Lower leg skin (tissue), 4 donors: ENCODE data around the gene ZNF541. TPM values are rescaled to one million over a fixed set of nuclear protein-coding genes. Genes with fewer than 3 reads are reported as not detected.
A peak's percentile ranks its signal among the peaks of the same experiment; 100 is the strongest.

Source experiments
- DNase-seq, 2 donors: peaks; one replicate each; pipeline ENCODE4 v3.0.0-alpha.2; 2019; ENCODE audit warnings: low spot score in 2 of 2
- H3K4me3 ChIP-seq: fragments of 200-600 bp; sonication (generic); 2 replicates; pipeline ENCODE4 v1.5.1; 2017; ENCODE audit warnings: mild to moderate bottlenecking, low read depth; ENCODE audit not compliant: poor library complexity, severe bottlenecking
- POLR2A ChIP-seq, 2 donors: fragments of 450-650 bp; IDR thresholded peaks; one replicate each; pipeline ENCODE4 v1.6.1; 2016 to 2017; ENCODE audit warnings: antibody characterized with exemption in 2 of 2, mild to moderate bottlenecking in 1 of 2, moderate library complexity in 1 of 2
- WGBS, 2 donors: methylation state at CpG; one replicate each; pipeline ENCODE4 v1.1.5; 2018; 5-methylcytosine and 5-hydroxymethylcytosine counted together
- intact Hi-C: fragments of 100-400 bp; cut with DNase I; formaldehyde crosslinking; loops from one replicate; pipeline ENCODE4 v1.15.0; 2023; ENCODE audit warnings: low total_unique reads
- total RNA-seq, 4 donors: library from RNA; depleted of rRNA; stranded (reverse); fragments of >200 nt; gene quantifications; one replicate each; pipeline ENCODE4 v1.1.0, GENCODE V29; 2016
- TF ChIP-seq, protein P1 (sequence below), 3 donors: fragments of 450-650 bp; IDR thresholded peaks; one replicate each; pipeline ENCODE4 v1.5.1; 2016; ENCODE audit warnings: antibody characterized with exemption in 3 of 3, mild to moderate bottlenecking in 3 of 3, moderate library complexity in 2 of 3

ZNF541 gene, protein sequence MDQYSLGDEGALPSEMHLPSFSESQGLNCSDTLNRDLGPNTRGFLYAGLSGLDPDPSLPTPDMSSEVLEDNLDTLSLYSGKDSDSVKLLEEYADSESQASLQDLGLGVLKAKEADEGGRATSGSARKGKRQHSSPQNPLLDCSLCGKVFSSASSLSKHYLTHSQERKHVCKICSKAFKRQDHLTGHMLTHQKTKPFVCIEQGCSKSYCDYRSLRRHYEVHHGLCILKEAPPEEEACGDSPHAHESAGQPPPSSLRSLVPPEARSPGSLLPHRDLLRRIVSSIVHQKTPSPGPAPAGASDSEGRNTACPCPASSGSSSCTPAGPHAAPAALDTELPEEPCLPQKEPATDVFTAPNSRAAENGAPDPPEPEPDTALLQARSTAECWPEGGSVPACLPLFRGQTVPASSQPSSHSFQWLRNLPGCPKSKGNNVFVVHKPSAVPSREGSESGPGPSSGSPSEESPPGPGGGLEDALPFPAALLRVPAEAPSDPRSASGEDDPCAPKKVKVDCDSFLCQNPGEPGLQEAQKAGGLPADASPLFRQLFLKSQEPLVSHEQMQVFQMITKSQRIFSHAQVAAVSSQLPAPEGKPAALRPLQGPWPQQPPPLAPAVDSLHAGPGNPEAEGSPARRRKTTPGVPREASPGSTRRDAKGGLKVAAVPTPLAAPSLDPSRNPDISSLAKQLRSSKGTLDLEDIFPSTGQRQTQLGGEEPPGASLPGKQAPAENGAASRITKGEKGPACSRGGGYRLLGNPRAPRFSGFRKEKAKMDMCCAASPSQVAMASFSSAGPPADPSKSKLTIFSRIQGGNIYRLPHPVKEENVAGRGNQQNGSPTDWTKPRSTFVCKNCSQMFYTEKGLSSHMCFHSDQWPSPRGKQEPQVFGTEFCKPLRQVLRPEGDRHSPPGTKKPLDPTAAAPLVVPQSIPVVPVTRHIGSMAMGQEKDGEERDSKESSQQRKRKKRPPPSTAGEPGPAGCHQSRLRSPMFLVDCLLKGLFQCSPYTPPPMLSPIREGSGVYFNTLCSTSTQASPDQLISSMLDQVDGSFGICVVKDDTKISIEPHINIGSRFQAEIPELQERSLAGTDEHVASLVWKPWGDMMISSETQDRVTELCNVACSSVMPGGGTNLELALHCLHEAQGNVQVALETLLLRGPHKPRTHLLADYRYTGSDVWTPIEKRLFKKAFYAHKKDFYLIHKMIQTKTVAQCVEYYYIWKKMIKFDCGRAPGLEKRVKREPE (N-terminal part only)
- 1 to 10 TPM in 1 of 4 donors, under 1 TPM in 2, not detected in 1; 0.08 to 1.5 (median 0.69) TPM for total RNA-seq

DNA sequence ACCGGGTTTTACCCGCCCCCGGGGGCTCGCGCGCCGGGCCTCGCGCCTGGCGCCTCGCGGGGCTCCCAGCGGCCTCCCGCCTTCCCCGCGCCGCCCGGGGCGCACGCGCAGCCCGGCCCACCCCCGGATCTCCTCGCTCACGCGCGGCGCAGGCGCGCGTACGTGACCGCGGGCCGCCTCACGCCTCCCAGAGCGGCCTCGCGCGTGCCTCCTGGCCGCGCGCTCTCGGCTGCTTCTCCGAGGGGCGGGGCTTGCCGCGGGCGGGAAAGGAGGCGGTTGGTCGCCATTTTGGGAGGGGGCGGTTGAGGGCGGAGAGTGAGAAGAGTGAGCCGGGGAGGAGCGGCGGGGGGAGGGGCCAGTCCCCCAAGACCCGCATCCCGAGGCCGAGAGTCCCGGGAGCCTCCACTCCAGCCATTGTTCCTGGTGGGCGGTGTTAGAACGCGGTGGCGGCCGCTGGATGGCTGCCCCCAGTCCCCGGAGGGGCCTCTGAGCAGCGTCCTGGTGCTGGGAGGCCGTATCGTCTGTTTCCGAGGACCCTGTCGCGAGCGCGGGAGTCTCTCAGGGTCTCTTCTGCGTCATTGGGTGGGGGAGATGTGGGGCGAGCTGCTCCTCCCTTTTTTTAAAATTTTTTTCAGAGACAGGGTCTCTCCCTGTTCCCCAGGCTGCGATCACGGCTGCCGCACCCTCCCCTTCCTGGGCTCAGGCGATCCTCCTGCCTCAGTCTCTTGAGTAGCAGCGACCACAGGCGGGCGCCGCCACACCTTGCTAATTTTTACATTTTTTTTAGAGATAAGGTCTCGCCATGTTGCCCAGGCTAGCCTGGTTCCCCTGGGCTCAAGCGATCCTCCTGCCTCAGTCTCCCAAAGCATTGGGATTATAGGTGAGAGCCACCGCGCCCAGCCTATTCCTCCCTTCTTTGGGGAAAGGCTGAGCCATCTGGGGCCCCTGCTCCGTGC, at the start of gene ZNF541:
Gene ZNF541, minus strand, starts transcription at position 78 of the 956 bp plus-strand sequence. CDS start 17,292 bp downstream, outside the sequence.
- peak; percentile 50 to 93 for DNase-seq
- intact Hi-C loops: no loop called here
- WGBS, 2 donors: 21 to 22% methylated on average over 64 to 66 of the region's 89 CpGs
- TF ChIP-seq, protein P1, sequence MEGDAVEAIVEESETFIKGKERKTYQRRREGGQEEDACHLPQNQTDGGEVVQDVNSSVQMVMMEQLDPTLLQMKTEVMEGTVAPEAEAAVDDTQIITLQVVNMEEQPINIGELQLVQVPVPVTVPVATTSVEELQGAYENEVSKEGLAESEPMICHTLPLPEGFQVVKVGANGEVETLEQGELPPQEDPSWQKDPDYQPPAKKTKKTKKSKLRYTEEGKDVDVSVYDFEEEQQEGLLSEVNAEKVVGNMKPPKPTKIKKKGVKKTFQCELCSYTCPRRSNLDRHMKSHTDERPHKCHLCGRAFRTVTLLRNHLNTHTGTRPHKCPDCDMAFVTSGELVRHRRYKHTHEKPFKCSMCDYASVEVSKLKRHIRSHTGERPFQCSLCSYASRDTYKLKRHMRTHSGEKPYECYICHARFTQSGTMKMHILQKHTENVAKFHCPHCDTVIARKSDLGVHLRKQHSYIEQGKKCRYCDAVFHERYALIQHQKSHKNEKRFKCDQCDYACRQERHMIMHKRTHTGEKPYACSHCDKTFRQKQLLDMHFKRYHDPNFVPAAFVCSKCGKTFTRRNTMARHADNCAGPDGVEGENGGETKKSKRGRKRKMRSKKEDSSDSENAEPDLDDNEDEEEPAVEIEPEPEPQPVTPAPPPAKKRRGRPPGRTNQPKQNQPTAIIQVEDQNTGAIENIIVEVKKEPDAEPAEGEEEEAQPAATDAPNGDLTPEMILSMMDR (IDR thresholded peaks at IDR 0.05): no peak
- no peak for TF ChIP-seq POLR2A (IDR thresholded peaks at IDR 0.05)
- peak within 1 kb of the TSS; percentile 8 for H3K4me3 ChIP-seq

DNA sequence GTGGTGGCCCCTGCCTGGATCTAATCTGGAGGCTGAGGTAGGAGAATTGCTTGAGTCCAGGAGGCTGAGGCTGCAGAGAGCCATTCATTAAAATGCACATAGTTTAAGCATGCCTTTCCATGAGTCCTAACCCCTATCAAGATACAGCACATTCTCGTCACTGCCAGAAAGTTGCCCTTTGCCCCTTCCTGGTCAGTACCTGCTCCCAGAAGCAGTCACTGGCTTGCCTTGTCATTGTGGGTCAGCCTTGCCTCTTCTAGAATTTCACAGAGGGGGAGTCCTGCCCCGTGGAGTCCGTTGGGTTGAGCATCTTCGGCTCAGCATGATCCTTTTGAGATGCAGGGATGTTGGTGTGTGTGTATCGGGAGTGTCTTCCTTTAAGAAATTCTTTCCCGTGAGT, 46.8 kb upstream of the ZNF541 start:
- H3K4me3 ChIP-seq: no peak overlapping the region
- WGBS, 2 donors: 70 to 82% methylated on average over 6 of the region's 6 CpGs
- intact Hi-C loops: no loop called here
- TF ChIP-seq, protein P1 (IDR thresholded peaks at IDR 0.05): no peak
- no peak for TF ChIP-seq POLR2A (IDR thresholded peaks at IDR 0.05)
- DNase-seq: no peak

DNA sequence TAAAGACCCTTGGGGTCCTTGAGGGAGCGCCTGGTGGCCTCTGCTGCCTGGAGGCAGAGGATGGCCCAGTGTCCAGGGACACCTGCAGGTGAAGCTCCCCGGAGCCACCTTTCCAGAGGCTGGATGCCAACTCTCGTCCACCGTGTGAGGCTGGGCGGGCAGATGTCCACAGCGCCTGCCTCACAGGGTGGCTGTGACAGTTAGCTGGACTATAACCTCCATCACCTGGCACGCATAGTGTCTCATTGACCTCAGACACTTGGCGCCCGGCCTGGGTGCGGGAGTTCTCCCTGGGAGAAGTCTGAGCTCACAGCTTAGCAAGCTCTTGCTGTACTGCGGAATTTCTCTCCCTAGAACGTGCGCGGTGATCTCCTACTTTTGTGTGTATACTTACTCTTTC, 45.8 kb upstream of the ZNF541 start:
- no peak for TF ChIP-seq POLR2A (IDR thresholded peaks at IDR 0.05)
- TF ChIP-seq, protein P1 (IDR thresholded peaks at IDR 0.05): no peak
- 70 to 78% methylated on average over 14 of the region's 14 CpGs for WGBS, 2 donors
- no peak overlapping the region for H3K4me3 ChIP-seq
- DNase-seq: no peak
- intact Hi-C loops: no loop called here

DNA sequence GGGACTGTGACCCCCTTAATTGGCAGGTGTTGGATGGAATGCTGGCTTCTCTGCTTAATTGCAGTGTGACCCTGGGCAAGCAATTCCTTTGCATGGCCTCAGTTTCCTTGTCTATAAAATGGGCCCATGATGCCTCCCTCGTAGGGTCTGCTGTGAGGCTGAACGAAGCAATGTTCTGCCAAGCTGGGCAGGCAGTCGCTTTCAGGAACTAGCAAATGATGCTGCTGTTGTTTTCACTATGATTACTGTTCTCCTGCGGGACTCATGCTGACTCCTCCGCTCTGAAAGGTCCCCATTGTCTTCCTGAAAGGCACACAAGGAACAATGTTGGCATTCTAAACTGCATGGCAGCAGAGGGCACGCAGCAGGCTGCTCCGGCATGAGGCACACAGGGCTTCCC, 42.8 kb upstream of the ZNF541 start:
- TF ChIP-seq POLR2A (IDR thresholded peaks at IDR 0.05): no peak
- TF ChIP-seq, protein P1 (IDR thresholded peaks at IDR 0.05): no peak
- intact Hi-C loops: no loop called here
- no peak for DNase-seq
- WGBS, 2 donors: 68 to 91% methylated on average over 7 of the region's 7 CpGs
- H3K4me3 ChIP-seq: no peak overlapping the region
